Psoas muscle (tissue), 8 donors: ENCODE results near the gene ZEB2. TPM values are rescaled to one million over a fixed set of nuclear protein-coding genes. Genes with fewer than 3 reads are reported as not detected.

Source experiments
- ATAC-seq, 4 donors: fragments of 200-7000 bp; cut with Tn5 transposase; one replicate each; pipeline ENCODE4 v1.9.1; 2020; ENCODE audit warnings: moderate library complexity in 3 of 4, mild to moderate bottlenecking in 2 of 4
- DNase-seq, 2 donors: peaks; one replicate each; pipeline ENCODE4 v3.0.0-alpha.2; 2020
- H3K27ac ChIP-seq: fragments of 200-600 bp; one replicate; pipeline ENCODE4 v1.8.0; 2022
- H3K27me3 ChIP-seq, 3 donors: fragments of 200-600 bp in 1 of 3; one replicate each; pipeline versions ENCODE4 v1.6.1 to v1.8.0; 2013 to 2022; ENCODE audit warnings: low read length in 2 of 3, mild to moderate bottlenecking in 2 of 3, moderate library complexity in 1 of 3; ENCODE audit not compliant: insufficient read depth in 3 of 3
- H3K36me3 ChIP-seq, 2 donors: fragments of 200-600 bp in 1 of 2; one replicate each; pipeline versions ENCODE4 v1.6.1 to v1.8.0; 2013 to 2022; ENCODE audit warnings: low read depth in 1 of 2, mild to moderate bottlenecking in 1 of 2, moderate library complexity in 1 of 2; ENCODE audit not compliant: insufficient read depth in 1 of 2
- H3K4me1 ChIP-seq: fragments of 200-600 bp; one replicate; pipeline ENCODE4 v1.8.0; 2022
- H3K4me3 ChIP-seq: fragments of 200-600 bp; one replicate; pipeline ENCODE4 v1.8.0; 2022; ENCODE audit warnings: mild to moderate bottlenecking
- H3K9me3 ChIP-seq: fragments of 200-600 bp; one replicate; pipeline ENCODE4 v1.8.0; 2022
- WGBS, 3 donors: extraction: QIAGEN DNeasy Blood & Tissue Kit; methylation state at CpG; one replicate each; pipeline versions ENCODE4 v1.1.6 to v1.1.7; 2013; 5-methylcytosine and 5-hydroxymethylcytosine counted together
- intact Hi-C, 2 donors: fragments of 100-400 bp; cut with DNase I; formaldehyde crosslinking; loops; one replicate each; pipeline versions ENCODE4 v1.11.0 to v1.14.2; 2022
- polyA plus RNA-seq, 3 donors: library from polyadenylated mRNA; stranded (reverse); fragments of 200-250 nt; gene quantifications; one replicate each; pipeline ENCODE4 v1.2.3, GENCODE V29; 2013
- total RNA-seq, 4 donors: library from RNA; stranded (reverse); fragmentation: NEBNext Ultra II Directional in 2 of 4; extraction: Animal tissue kit (Norgen Biotek cat#: 25700) in 2 of 4; gene quantifications; one replicate each; pipeline versions ENCODE4 v1.2.1 to v1.2.4, GENCODE V29; 2021 to 2023
- TF ChIP-seq, protein P1 (sequence below): fragments of 200-600 bp; IDR thresholded peaks from one replicate; pipeline ENCODE4 v1.8.0; 2022; ENCODE audit warnings: antibody characterized with exemption
- donor health status: healthy with polysubstance abuse.
- donor health status: DM: no; HTN: no; CAD: no; lungs with moderate emphysema.
- donor health status: Bipolar disorder and iron deficiency.
- donor health status: healthy.
- donor health status: DM: yes; HTN: yes; CAD: no.
- donor health status: DM: no; HTN: no; CAD: no.
- donor health status: DM: no; HTN: no; CAD: no.
- donor health status: DM: yes; HTN: yes; CAD: no.

ZEB2 gene
- total and polyA plus RNA-seq, 7 donors = 11.6 to 48.7 (median 23.3) TPM

- H3K4me3 ChIP-seq = no peak overlapping the region
- WGBS, 3 donors = 27 to 57% (median 36%) methylated on average over 3 of the region's 3 CpGs
- intact Hi-C loops = no loop called here
Observed at GRCh38 chr2:144459286-144459685, 60.6 kb downstream of the ZEB2 start.

GRCh38 chr2:144458541-144458940 is 61.4 kb downstream of the ZEB2 start:
- Histone ChIP-seq H3K36me3 (no peaks in the 10 kb centered on the region), H3K4me3 (no peak overlapping the region), H3K27ac (no peak overlapping the region), H3K4me1 (peaks cover 36% of the 10 kb centered on the region), H3K9me3 (no peaks in the 10 kb centered on the region), H3K27me3 (no peaks in the 10 kb centered on the region)
- WGBS, 3 donors = 74 to 87% (median 76%) methylated on average over 3 of the region's 3 CpGs
- no peak for DNase-seq
- ATAC-seq = no peak
- intact Hi-C loops = no loop called here
- TF ChIP-seq, protein P1, sequence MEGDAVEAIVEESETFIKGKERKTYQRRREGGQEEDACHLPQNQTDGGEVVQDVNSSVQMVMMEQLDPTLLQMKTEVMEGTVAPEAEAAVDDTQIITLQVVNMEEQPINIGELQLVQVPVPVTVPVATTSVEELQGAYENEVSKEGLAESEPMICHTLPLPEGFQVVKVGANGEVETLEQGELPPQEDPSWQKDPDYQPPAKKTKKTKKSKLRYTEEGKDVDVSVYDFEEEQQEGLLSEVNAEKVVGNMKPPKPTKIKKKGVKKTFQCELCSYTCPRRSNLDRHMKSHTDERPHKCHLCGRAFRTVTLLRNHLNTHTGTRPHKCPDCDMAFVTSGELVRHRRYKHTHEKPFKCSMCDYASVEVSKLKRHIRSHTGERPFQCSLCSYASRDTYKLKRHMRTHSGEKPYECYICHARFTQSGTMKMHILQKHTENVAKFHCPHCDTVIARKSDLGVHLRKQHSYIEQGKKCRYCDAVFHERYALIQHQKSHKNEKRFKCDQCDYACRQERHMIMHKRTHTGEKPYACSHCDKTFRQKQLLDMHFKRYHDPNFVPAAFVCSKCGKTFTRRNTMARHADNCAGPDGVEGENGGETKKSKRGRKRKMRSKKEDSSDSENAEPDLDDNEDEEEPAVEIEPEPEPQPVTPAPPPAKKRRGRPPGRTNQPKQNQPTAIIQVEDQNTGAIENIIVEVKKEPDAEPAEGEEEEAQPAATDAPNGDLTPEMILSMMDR = no peak

More at GRCh38 chr2:144459286-144459685, 60.6 kb downstream of the ZEB2 start:
- ATAC-seq (no peak), DNase-seq (no peak)
- Histone ChIP-seq H3K9me3 (no peaks in the 10 kb centered on the region), H3K27ac (peak overlapping the region; percentile 34), H3K4me1 (peaks cover 36% of the 10 kb centered on the region), H3K27me3 (no peaks in the 10 kb centered on the region), H3K36me3 (no peaks in the 10 kb centered on the region)
- TF ChIP-seq, protein P1 = no peak

GRCh38 chr2:144456680-144457079 is 63.2 kb downstream of the ZEB2 start:
- TF ChIP-seq, protein P1 = no peak
- Histone ChIP-seq H3K4me1 (peaks cover 53% of the 10 kb centered on the region), H3K9me3 (no peaks in the 10 kb centered on the region), H3K4me3 (no peak overlapping the region), H3K27ac (no peak overlapping the region), H3K36me3 (no peaks in the 10 kb centered on the region), H3K27me3 (no peaks in the 10 kb centered on the region)
- intact Hi-C loops = no loop called here
- ATAC-seq (peak; percentile 92 to 97 (median 96)), DNase-seq (peak in 1 of 2 donors; percentile 11)
- 10 to 20% (median 19%) methylated on average over 3 of the region's 3 CpGs for WGBS, 3 donors

- no peak overlapping the region for H3K27ac ChIP-seq
- peaks cover 48% of the 10 kb centered on the region for H3K4me1 ChIP-seq
- TF ChIP-seq, protein P1 = no peak
- no peak for ATAC-seq
- H3K4me3 ChIP-seq = no peak overlapping the region
- H3K36me3 ChIP-seq = no peaks in the 10 kb centered on the region
- 81 to 89% (median 86%) methylated on average over 3 of the region's 3 CpGs for WGBS, 3 donors
- intact Hi-C loops = loop anchor here in 1 of 2 donors (2.0 kb wide), 1 partner anchor 53 kb away; no protein-coding TSS in a partner anchor
- no peak for DNase-seq
- H3K9me3 ChIP-seq = no peaks in the 10 kb centered on the region
- H3K27me3 ChIP-seq = no peaks in the 10 kb centered on the region
Observed at GRCh38 chr2:144455987-144456386, 63.9 kb downstream of the ZEB2 start.
